22Rv1 (cell line): ENCODE measurements around the gene RACGAP1.

Source experiments
- H3K27ac ChIP-seq: fragments of 450-650 bp; 2 replicates; pipeline ENCODE4 v1.5.1; 2017
- CTCF ChIP-seq: fragments of 450-650 bp; IDR thresholded peaks from 2 replicates; pipeline ENCODE4 v1.5.1; 2017; ENCODE audit warnings: mild to moderate bottlenecking
- ZFX ChIP-seq: fragments of 450-650 bp; IDR thresholded peaks from 2 replicates; pipeline ENCODE4 v1.6.1; 2017; ENCODE audit warnings: antibody characterized with exemption, borderline replicate concordance

Gene RACGAP1

GRCh38 chr12:50053583-50053982 lies 28.3 kb upstream of the RACGAP1 start:
- TF ChIP-seq ZFX (no peak), CTCF (no peak)
- H3K27ac ChIP-seq = no peak overlapping the region

- TF ChIP-seq ZFX = no peak
- TF ChIP-seq CTCF = no peak
- H3K27ac ChIP-seq = no peak overlapping the region
These were observed 27.7 kb upstream of the RACGAP1 start for GRCh38 chr12:50052964-50053363.

- TF ChIP-seq ZFX (no peak), CTCF (no peak)
- no peak overlapping the region for H3K27ac ChIP-seq
These were observed 27.2 kb upstream of the RACGAP1 start for GRCh38 chr12:50052544-50052943.

- H3K27ac ChIP-seq = no peak overlapping the region
- TF ChIP-seq CTCF (no peak), ZFX (no peak)
These were observed 26.0 kb upstream of the RACGAP1 start for GRCh38 chr12:50051101-50051806.

- H3K27ac ChIP-seq = no peak overlapping the region
- TF ChIP-seq CTCF = no peak
- no peak for TF ChIP-seq ZFX
These were observed 25.3 kb upstream of the RACGAP1 start for GRCh38 chr12:50050410-50051098.

- TF ChIP-seq CTCF (no peak), ZFX (no peak)
- H3K27ac ChIP-seq = no peak overlapping the region
These were observed 24.8 kb upstream of the RACGAP1 start for GRCh38 chr12:50050119-50050385.
